GM23338 (cell line): ENCODE measurements around the gene STAC.

Experiments used
- CREB1 ChIP-seq: fragments of 250-450 bp; sonication (Bioruptor Pico); IDR thresholded peaks from 2 replicates; pipeline ENCODE4 v1.5.0; 2020; ENCODE audit warnings: low read depth, mild to moderate bottlenecking, moderate library complexity
- CTCF ChIP-seq, 2 experiments: fragments of 200-600 bp in 1 of 2; sonication (generic) in 1 of 2; conservative IDR thresholded peaks; 2 replicates each; pipeline versions ENCODE4 v1.5.1 to v1.6.1; 2016 to 2017; ENCODE audit warnings: antibody characterized with exemption in 2 of 2, low read depth in 2 of 2, mild to moderate bottlenecking in 2 of 2, moderate library complexity in 1 of 2
- EZH2 ChIP-seq: fragments of 200-600 bp; sonication (generic); IDR thresholded peaks from one replicate; pipeline ENCODE4 v1.8.0; 2017; ENCODE audit warnings: antibody characterized with exemption, mild to moderate bottlenecking, low read depth; ENCODE audit not compliant: unreplicated experiment
- EZH2phosphoT487 ChIP-seq: fragments of 200-600 bp; sonication (generic); IDR thresholded peaks from one replicate; pipeline ENCODE4 v1.8.1; 2018; ENCODE audit warnings: antibody characterized with exemption; ENCODE audit not compliant: unreplicated experiment
- JUNB ChIP-seq: IDR thresholded peaks from one replicate; pipeline ENCODE4 v1.6.1; 2016; ENCODE audit warnings: antibody characterized with exemption; ENCODE audit not compliant: unreplicated experiment
- NANOG ChIP-seq: IDR thresholded peaks from 2 replicates; pipeline ENCODE4 v1.6.1; 2016; ENCODE audit warnings: antibody characterized with exemption, borderline replicate concordance
- POLR2AphosphoS5 ChIP-seq: IDR thresholded peaks from 2 replicates; pipeline ENCODE4 v1.6.1; 2016; ENCODE audit warnings: antibody characterized with exemption, low read depth
- REST ChIP-seq: IDR thresholded peaks from one replicate; pipeline ENCODE4 v1.6.1; 2018; ENCODE audit warnings: antibody characterized with exemption; ENCODE audit not compliant: unreplicated experiment
- STAT1 ChIP-seq: IDR thresholded peaks from one replicate; pipeline ENCODE4 v1.6.1; 2016; ENCODE audit warnings: antibody characterized with exemption; ENCODE audit not compliant: unreplicated experiment
- ZNF114 ChIP-seq: fragments of 250-450 bp; sonication (Bioruptor Pico); IDR thresholded peaks from 2 replicates; pipeline ENCODE4 v1.5.0; 2020; ENCODE audit warnings: mild to moderate bottlenecking, moderate library complexity
- TF ChIP-seq, protein P1 (sequence below): IDR thresholded peaks from 2 replicates; pipeline ENCODE4 v1.6.1; 2016; ENCODE audit warnings: antibody characterized with exemption

DNA sequence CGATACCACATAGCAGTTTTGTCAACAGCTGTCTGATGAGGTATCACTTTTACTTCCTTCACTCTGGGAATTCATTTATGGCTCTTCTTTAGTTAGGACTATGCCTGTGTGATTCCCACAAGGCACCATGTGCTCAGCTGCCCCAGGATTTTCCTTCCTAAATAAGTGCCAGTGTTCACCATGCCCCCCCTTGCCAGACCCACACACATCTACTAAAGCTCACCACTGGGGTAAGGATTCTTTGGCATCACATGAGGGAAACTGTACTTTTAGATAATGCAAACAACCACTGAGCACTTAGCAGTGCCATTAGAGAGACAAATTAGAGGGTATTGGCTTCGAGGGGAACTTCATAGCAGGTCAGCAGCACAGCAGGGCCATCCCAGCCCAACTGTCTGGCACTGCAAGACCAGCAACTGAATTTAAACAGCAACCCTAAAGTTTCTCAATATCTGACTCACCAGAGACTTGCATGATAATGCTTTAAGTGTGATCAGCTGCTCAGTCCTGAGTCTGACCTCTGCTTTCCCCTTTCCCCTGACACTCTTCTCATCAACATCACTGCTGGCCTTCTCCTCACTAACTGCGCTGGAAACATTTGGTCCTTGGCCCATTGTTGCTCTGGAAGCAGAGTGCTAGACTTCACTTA lies 114.3 kb downstream of the STAC start:
- TF ChIP-seq ZNF114 (CRISPR knock-in tag) (no peak), CTCF (conservative IDR thresholded peaks at IDR 0.05; ENCODE audit: low read depth in 2 of 2) (no peak), EZH2 (no peak), CREB1 (CRISPR knock-in tag) (no peak), POLR2AphosphoS5 (no peak), REST (no peak), EZH2phosphoT487 (no peak), STAT1 (no peak), JUNB (no peak), NANOG (no peak)
- TF ChIP-seq, protein P1, sequence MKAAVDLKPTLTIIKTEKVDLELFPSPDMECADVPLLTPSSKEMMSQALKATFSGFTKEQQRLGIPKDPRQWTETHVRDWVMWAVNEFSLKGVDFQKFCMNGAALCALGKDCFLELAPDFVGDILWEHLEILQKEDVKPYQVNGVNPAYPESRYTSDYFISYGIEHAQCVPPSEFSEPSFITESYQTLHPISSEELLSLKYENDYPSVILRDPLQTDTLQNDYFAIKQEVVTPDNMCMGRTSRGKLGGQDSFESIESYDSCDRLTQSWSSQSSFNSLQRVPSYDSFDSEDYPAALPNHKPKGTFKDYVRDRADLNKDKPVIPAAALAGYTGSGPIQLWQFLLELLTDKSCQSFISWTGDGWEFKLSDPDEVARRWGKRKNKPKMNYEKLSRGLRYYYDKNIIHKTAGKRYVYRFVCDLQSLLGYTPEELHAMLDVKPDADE = no peak
